GM12891 (cell line): ENCODE results near the gene PLIN5.

Experiments used
- POLR2A ChIP-seq: IDR thresholded peaks from 2 replicates; pipeline ENCODE4 v1.6.1; 2011; ENCODE audit warnings: low read depth, low read length, control low read depth
- TAF1 ChIP-seq: IDR thresholded peaks from 2 replicates; pipeline ENCODE4 v1.6.1; 2011; ENCODE audit warnings: low read depth, low read length, control low read depth

DNA sequence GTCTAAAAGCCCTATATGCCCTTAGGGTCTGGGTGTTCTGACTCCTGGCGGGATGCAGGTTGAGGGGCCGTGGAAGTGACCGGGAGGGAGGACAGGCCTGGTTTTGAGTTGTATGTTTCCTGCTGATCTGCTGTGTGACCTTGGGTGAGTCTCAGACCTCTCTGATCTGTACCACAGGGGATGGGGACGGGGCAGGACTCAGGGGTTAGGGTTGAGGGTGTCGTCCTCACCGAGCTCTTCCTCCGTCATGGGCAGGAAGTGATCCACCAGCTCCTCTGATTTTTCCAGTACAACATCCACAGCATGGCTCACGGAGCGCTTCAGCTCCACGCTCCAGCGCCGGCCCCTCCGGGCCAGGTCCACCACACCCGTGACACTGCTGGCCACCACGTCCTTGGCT is 6.2 kb downstream of the PLIN5 start:
- TF ChIP-seq TAF1: no peak
- no peak for TF ChIP-seq POLR2A
